CD14-positive monocyte (primary cell): Measurements from ENCODE around the gene VMA21. TPM values are rescaled to one million over a fixed set of nuclear protein-coding genes. Genes with fewer than 3 reads are reported as not detected.

Experiments used
- DNase-seq, 3 donors: peaks; one replicate each; pipeline ENCODE4 v3.0.0-alpha.2; 2011 to 2022
- H2AFZ ChIP-seq: 2 replicates; pipeline ENCODE4 v1.6.0; 2012; ENCODE audit warnings: mild to moderate bottlenecking, low read depth, low read length, inconsistent platforms; ENCODE audit not compliant: insufficient read depth, poor library complexity, severe bottlenecking
- H3K27ac ChIP-seq, 2 donors: 1 replicate in 1 of 2; 2 replicates in 1 of 2; pipeline ENCODE4 v1.5.1; 2012 to 2013; ENCODE audit warnings: low read length in 2 of 2, control low read depth in 1 of 2, inconsistent platforms in 1 of 2, low read depth in 1 of 2, mild to moderate bottlenecking in 1 of 2
- H3K27me3 ChIP-seq, 2 donors: one replicate each; pipeline versions ENCODE4 v1.6.0 to v1.6.1; 2011 to 2013; ENCODE audit warnings: low read length in 2 of 2; ENCODE audit not compliant: control insufficient read depth in 2 of 2, insufficient read depth in 2 of 2
- H3K36me3 ChIP-seq, 2 donors: replicated peaks in 1 of 2; 1 replicate in 1 of 2; 2 replicates in 1 of 2; pipeline versions ENCODE4 v1.5.1 to v1.6.1; 2012 to 2013; ENCODE audit warnings: low read length in 2 of 2, control low read depth in 1 of 2, inconsistent platforms in 1 of 2, mild to moderate bottlenecking in 1 of 2; ENCODE audit not compliant: insufficient read depth in 2 of 2, control insufficient read depth in 1 of 2
- H3K4me1 ChIP-seq, 2 donors: 1 replicate in 1 of 2; 2 replicates in 1 of 2; pipeline versions ENCODE4 v1.5.1 to v1.6.1; 2012 to 2013; ENCODE audit warnings: low read length in 2 of 2, control low read depth in 1 of 2, inconsistent platforms in 1 of 2, mild to moderate bottlenecking in 1 of 2, moderate library complexity in 1 of 2; ENCODE audit not compliant: insufficient read depth in 2 of 2, control insufficient read depth in 1 of 2
- H3K4me2 ChIP-seq: replicated peaks from 2 replicates; pipeline ENCODE3; 2012; ENCODE audit warnings: low read length, moderate library complexity, mild to moderate bottlenecking; ENCODE audit not compliant: poor library complexity, severe bottlenecking; ENCODE audit errors: extremely low read depth
- H3K4me3 ChIP-seq, 3 experiments: fragments of 200-600 bp in 1 of 3; sonication (generic) in 1 of 3; replicated peaks in 1 of 3; 1 replicate in 2 of 3; 2 replicates in 1 of 3; pipeline ENCODE4 v1.5.1; 2011 to 2013; ENCODE audit warnings: low read length in 3 of 3, mild to moderate bottlenecking in 3 of 3, control low read depth in 2 of 3, low read depth in 2 of 3, inconsistent platforms in 1 of 3, moderate library complexity in 1 of 3
- H3K79me2 ChIP-seq: 2 replicates; pipeline ENCODE4 v1.6.0; 2012; ENCODE audit warnings: mild to moderate bottlenecking, control low read depth, inconsistent platforms, low read length, moderate library complexity; ENCODE audit not compliant: insufficient read depth
- H3K9ac ChIP-seq: 2 replicates; pipeline ENCODE4 v1.6.0; 2017; ENCODE audit warnings: low read length, mild to moderate bottlenecking; ENCODE audit not compliant: insufficient read depth, poor library complexity, severe bottlenecking
- H3K9me3 ChIP-seq, 2 donors: replicated peaks in 1 of 2; 1 replicate in 1 of 2; 2 replicates in 1 of 2; pipeline versions ENCODE4 v1.5.1 to v1.6.1; 2012 to 2013; ENCODE audit warnings: low read length in 2 of 2, control low read depth in 1 of 2; ENCODE audit not compliant: control insufficient read depth in 1 of 2, insufficient read depth in 1 of 2
- H4K20me1 ChIP-seq: 2 replicates; pipeline ENCODE4 v1.6.0; 2012; ENCODE audit warnings: mild to moderate bottlenecking, low read length, control low read depth, moderate library complexity; ENCODE audit not compliant: insufficient read depth
- H3K27ac Mint-ChIP-seq, 7 donors: one replicate each; pipeline ENCODE4 v1.8.0; 2020; ENCODE audit warnings: mild to moderate bottlenecking in 7 of 7, mixed read lengths in 7 of 7, moderate library complexity in 6 of 7, inconsistent platforms in 2 of 7
- H3K27me3 Mint-ChIP-seq, 3 donors: one replicate each; pipeline ENCODE4 v1.8.0; 2021 to 2022; ENCODE audit warnings: low read depth in 3 of 3, mild to moderate bottlenecking in 3 of 3, mixed read lengths in 3 of 3, moderate library complexity in 3 of 3, inconsistent platforms in 1 of 3
- H3K36me3 Mint-ChIP-seq, 2 donors: one replicate each; pipeline ENCODE4 v1.8.0; 2020; ENCODE audit warnings: mixed read lengths in 2 of 2, inconsistent platforms in 1 of 2, mild to moderate bottlenecking in 1 of 2
- H3K4me1 Mint-ChIP-seq: one replicate; pipeline ENCODE4 v1.8.0; 2020; ENCODE audit warnings: mild to moderate bottlenecking, mixed read lengths
- H3K4me3 Mint-ChIP-seq, 2 donors: one replicate each; pipeline ENCODE4 v1.8.0; 2020; ENCODE audit warnings: mild to moderate bottlenecking in 2 of 2, mixed read lengths in 2 of 2, moderate library complexity in 1 of 2
- H3K9me3 Mint-ChIP-seq, 7 donors: one replicate each; pipeline ENCODE4 v1.8.0; 2020 to 2022; ENCODE audit warnings: mixed read lengths in 7 of 7, mild to moderate bottlenecking in 6 of 7, moderate library complexity in 6 of 7, inconsistent platforms in 2 of 7
- WGBS: methylation state at CpG from one replicate; pipeline ENCODE4 v1.1.5; 2013; ENCODE audit warnings: missing lambda C conversion rate; ENCODE audit not compliant: insufficient coverage; 5-methylcytosine and 5-hydroxymethylcytosine counted together
- intact Hi-C, 2 donors: fragments of 100-400 bp; cut with micrococcal nuclease; formaldehyde crosslinking; loops; one replicate each; pipeline versions ENCODE4 v1.15.0 to v1.15.1; 2023
- polyA plus RNA-seq, 3 donors: library from polyadenylated mRNA; depleted of rRNA in 1 of 3; unstranded in 2 of 3; stranded (reverse) in 1 of 3; fragments of 300-500 nt in 2 of 3; fragments of >200 nt in 1 of 3; fragmentation: Illumina TruSeq in 2 of 3; gene quantifications; 1 replicate in 2 of 3; 2 replicates in 1 of 3; pipeline ENCODE4 v1.2.3, GENCODE V29; 2012 to 2021
- TF ChIP-seq, protein P1 (sequence below): fragments of 200-600 bp; IDR thresholded peaks from one replicate; pipeline ENCODE4 v1.8.0; 2022; ENCODE audit warnings: antibody characterized with exemption, mild to moderate bottlenecking

The VMA21 gene
- polyA plus RNA-seq, 3 donors = 8.9 to 77.2 (median 53.0) TPM

- peak overlapping the region; percentile 73 for H3K4me2 ChIP-seq
- TF ChIP-seq, protein P1, sequence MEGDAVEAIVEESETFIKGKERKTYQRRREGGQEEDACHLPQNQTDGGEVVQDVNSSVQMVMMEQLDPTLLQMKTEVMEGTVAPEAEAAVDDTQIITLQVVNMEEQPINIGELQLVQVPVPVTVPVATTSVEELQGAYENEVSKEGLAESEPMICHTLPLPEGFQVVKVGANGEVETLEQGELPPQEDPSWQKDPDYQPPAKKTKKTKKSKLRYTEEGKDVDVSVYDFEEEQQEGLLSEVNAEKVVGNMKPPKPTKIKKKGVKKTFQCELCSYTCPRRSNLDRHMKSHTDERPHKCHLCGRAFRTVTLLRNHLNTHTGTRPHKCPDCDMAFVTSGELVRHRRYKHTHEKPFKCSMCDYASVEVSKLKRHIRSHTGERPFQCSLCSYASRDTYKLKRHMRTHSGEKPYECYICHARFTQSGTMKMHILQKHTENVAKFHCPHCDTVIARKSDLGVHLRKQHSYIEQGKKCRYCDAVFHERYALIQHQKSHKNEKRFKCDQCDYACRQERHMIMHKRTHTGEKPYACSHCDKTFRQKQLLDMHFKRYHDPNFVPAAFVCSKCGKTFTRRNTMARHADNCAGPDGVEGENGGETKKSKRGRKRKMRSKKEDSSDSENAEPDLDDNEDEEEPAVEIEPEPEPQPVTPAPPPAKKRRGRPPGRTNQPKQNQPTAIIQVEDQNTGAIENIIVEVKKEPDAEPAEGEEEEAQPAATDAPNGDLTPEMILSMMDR = no peak
- Mint-ChIP-seq H3K4me1 (peaks cover 34% of the 10 kb centered on the region), H3K4me3 (peak overlapping the region in 1 of 2 donors; percentile 90), H3K9me3 (peaks cover 0 to 6% (median 0%) of the 10 kb centered on the region in 7 donors), H3K36me3 (peaks cover 1 to 6% of the 10 kb centered on the region in 2 donors), H3K27me3 (peaks cover 0 to 4% (median 0%) of the 10 kb centered on the region in 3 donors), H3K27ac (peak overlapping the region in 2 of 7 donors; percentile 12 to 60)
- H3K36me3 ChIP-seq = peaks cover 0 to 3% of the 10 kb centered on the region in 2 donors
- H3K4me1 ChIP-seq = peaks cover 27 to 28% of the 10 kb centered on the region in 2 donors
- peak overlapping the region in 1 of 3 experiments; percentile 84 for H3K4me3 ChIP-seq
- no peak overlapping the region for H3K27ac ChIP-seq
- H4K20me1 ChIP-seq = peaks cover 23% of the 10 kb centered on the region
- no peak overlapping the region for H2AFZ ChIP-seq
- WGBS = no CpG with 5 or more reads among the region's 3 CpGs
- H3K79me2 ChIP-seq = peaks cover 64% of the 10 kb centered on the region
- no peaks in the 10 kb centered on the region for H3K9me3 ChIP-seq
- no peak overlapping the region for H3K9ac ChIP-seq
- H3K27me3 ChIP-seq = no peaks in the 10 kb centered on the region
- no peak for DNase-seq
- intact Hi-C loops = no loop called here
Measured at GRCh38 chrX:151398346-151398745, 1.3 kb downstream of the VMA21 start.

DNA sequence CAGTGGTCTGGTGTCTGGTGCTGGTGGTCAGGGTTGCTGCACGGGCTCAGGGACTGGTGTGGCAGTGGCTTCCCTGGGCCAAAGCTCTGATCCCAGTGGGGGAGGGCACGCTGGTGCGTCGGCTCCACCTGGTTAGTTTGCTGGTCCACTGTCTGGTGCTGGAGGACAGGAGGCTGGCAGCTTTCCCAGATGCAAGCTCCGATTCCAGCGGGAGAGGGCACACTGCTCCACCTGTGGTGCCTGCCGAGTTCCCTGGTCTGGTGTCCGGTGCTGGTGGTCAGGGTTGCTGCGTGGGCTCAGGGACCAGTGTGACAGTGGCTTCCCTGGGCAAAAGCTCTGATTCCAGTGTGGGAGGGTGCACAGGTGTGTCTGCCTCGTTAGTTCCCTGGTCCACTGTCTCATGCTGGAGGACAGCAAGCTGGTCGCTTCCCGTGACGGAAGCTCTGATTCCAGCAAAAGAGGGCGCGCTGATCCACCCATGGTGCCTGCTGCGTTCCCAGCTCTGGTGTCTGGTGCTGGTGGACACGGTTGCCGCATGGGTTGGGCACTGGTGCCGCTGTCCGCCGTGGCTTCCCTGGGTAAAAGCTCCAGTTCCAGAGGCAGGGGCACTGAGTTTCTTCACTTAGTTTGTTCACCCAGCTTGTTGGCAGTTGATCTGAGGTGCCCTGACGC, 5.8 kb downstream of the VMA21 start:
- intact Hi-C loops = no loop called here
- H3K27ac Mint-ChIP-seq = no peak overlapping the region
- H4K20me1 ChIP-seq = peaks cover 24% of the 10 kb centered on the region

More for the DNA sequence above, 5.8 kb downstream of the VMA21 start:
- Mint-ChIP-seq H3K36me3 (peaks cover 9 to 33% of the 10 kb centered on the region in 2 donors), H3K4me3 (no peak overlapping the region), H3K9me3 (peaks cover 0 to 2% (median 0%) of the 10 kb centered on the region in 7 donors), H3K27me3 (peaks cover 0 to 4% (median 0%) of the 10 kb centered on the region in 3 donors), H3K4me1 (peaks cover 22% of the 10 kb centered on the region)
- WGBS = 94% methylated on average over 11 of the region's 22 CpGs
- Histone ChIP-seq H3K9me3 (no peaks in the 10 kb centered on the region), H2AFZ (no peak overlapping the region), H3K9ac (no peak overlapping the region), H3K4me3 (no peak overlapping the region), H3K27me3 (no peaks in the 10 kb centered on the region), H3K4me1 (peaks cover 10 to 11% of the 10 kb centered on the region in 2 donors), H3K79me2 (peaks cover 60% of the 10 kb centered on the region), H3K36me3 (peaks cover 8 to 33% of the 10 kb centered on the region in 2 donors), H3K27ac (no peak overlapping the region), H3K4me2 (no peak overlapping the region)
- no peak for DNase-seq
- TF ChIP-seq, protein P1 = no peak
